Calu3 (cell line): ENCODE data around the gene CLOCK. TPM values are rescaled to one million over a fixed set of nuclear protein-coding genes. Genes with fewer than 3 reads are reported as not detected.

Experiments
- BruUV-seq: library from RNA; stranded (reverse); fragments of 400-500 nt; replicated peaks from 2 replicates; lab custom pipeline; 2021; lab: Mats Ljungman, UMichigan
- CTCF ChIA-PET: fragments of 300-600 bp; sonication (Branson Sonifier 250); formaldehyde crosslinking; loops from one replicate; lab custom pipeline; 2022; ENCODE audit warnings: antibody characterized with exemption; lab: Charles Lee
- DNase-seq: peaks from one replicate; pipeline ENCODE4 v3.0.0; 2022
- H3K27ac Mint-ChIP-seq: one replicate; pipeline ENCODE4 v1.8.0; 2022; ENCODE audit warnings: mixed read lengths; ENCODE audit not compliant: unreplicated experiment
- H3K27me3 Mint-ChIP-seq: one replicate; pipeline ENCODE4 v1.8.0; 2022; ENCODE audit warnings: mixed read lengths; ENCODE audit not compliant: unreplicated experiment
- H3K36me3 Mint-ChIP-seq: one replicate; pipeline ENCODE4 v1.8.0; 2022; ENCODE audit warnings: mild to moderate bottlenecking, moderate library complexity, mixed read lengths; ENCODE audit not compliant: insufficient read depth, unreplicated experiment
- H3K4me1 Mint-ChIP-seq: one replicate; pipeline ENCODE4 v1.8.0; 2022; ENCODE audit warnings: mild to moderate bottlenecking, low read depth, mixed read lengths; ENCODE audit not compliant: unreplicated experiment
- H3K4me3 Mint-ChIP-seq: one replicate; pipeline ENCODE4 v1.8.0; 2022; ENCODE audit warnings: mild to moderate bottlenecking, low read depth, moderate library complexity, mixed read lengths; ENCODE audit not compliant: unreplicated experiment
- H3K9me3 Mint-ChIP-seq: one replicate; pipeline ENCODE4 v1.8.0; 2022; ENCODE audit warnings: low read depth, mixed read lengths; ENCODE audit not compliant: unreplicated experiment
- intact Hi-C: fragments of 100-400 bp; cut with micrococcal nuclease; formaldehyde crosslinking; loops from one replicate; pipeline ENCODE4 v1.10.0; 2022; ENCODE audit not compliant: unreplicated experiment
- total RNA-seq: library from RNA; stranded (reverse); gene quantifications from 2 replicates; pipeline ENCODE4 v1.2.3, GENCODE V29; 2022
- TF ChIP-seq, protein P1 (sequence below): fragments of 200-600 bp; IDR thresholded peaks from one replicate; pipeline ENCODE4 v1.8.0; 2022; ENCODE audit warnings: antibody characterized with exemption; ENCODE audit not compliant: unreplicated experiment

The CLOCK gene
- total RNA-seq, 1 experiment from 2014 or later, result 16.2 TPM

- CTCF ChIA-PET, result no interaction called here
- H3K4me1 Mint-ChIP-seq, result peaks cover 11% of the 10 kb centered on the region
- H3K27me3 Mint-ChIP-seq, result no peaks in the 10 kb centered on the region
- H3K27ac Mint-ChIP-seq, result no peak overlapping the region
- no peak for DNase-seq
- no peaks in the 10 kb centered on the region for H3K36me3 Mint-ChIP-seq
- H3K9me3 Mint-ChIP-seq, result peaks cover 3% of the 10 kb centered on the region
- intact Hi-C loops, result no loop called here
- no peak overlapping the region for H3K4me3 Mint-ChIP-seq
- TF ChIP-seq, protein P1, sequence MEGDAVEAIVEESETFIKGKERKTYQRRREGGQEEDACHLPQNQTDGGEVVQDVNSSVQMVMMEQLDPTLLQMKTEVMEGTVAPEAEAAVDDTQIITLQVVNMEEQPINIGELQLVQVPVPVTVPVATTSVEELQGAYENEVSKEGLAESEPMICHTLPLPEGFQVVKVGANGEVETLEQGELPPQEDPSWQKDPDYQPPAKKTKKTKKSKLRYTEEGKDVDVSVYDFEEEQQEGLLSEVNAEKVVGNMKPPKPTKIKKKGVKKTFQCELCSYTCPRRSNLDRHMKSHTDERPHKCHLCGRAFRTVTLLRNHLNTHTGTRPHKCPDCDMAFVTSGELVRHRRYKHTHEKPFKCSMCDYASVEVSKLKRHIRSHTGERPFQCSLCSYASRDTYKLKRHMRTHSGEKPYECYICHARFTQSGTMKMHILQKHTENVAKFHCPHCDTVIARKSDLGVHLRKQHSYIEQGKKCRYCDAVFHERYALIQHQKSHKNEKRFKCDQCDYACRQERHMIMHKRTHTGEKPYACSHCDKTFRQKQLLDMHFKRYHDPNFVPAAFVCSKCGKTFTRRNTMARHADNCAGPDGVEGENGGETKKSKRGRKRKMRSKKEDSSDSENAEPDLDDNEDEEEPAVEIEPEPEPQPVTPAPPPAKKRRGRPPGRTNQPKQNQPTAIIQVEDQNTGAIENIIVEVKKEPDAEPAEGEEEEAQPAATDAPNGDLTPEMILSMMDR, result no peak
- no TSS peak for BruUV-seq
These were observed 47.2 kb downstream of the CLOCK start for GRCh38 chr4:55499495-55499894.

DNA sequence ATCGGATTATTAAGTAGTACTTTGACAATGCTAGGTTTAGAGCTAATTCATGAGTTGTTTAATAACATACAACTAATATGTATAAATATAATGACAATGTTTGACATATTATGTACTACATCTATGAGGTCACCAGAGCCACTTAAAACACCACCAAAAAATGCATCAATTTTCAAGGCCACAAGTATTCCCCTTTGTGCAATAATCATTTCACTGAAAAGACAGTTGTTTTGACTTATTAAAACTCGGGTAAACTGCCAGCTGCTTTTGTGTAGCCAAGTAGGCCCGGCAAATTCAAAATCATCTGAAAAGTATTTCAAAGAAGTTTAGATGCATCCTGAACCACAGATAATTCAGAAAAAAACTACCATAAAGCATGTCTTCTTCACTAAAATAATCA is 48.7 kb downstream of the CLOCK start:
- H3K27me3 Mint-ChIP-seq, result no peaks in the 10 kb centered on the region
- CTCF ChIA-PET, result no interaction called here
- no peak for DNase-seq

DNA sequence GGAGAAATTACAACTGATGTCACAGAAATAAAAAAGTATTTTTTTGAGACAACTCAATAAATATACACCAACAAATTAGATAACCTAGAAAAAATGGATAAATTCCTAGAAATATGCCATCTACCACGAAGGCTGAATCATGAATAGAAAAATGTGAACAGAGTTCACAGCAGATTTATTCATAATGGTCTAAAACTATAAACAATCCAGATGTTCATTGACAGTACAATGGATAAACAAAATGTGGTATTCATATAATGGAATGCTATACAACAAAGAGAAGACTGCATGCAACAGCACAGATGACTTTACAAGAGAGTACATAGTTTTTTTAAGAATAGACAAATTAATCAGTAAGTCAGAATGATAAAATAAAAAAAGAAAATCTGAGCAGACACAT is 55.2 kb downstream of the CLOCK start:
- DNase-seq, result no peak
- Mint-ChIP-seq H3K27me3 (no peaks in the 10 kb centered on the region), H3K27ac (no peak overlapping the region), H3K36me3 (no peaks in the 10 kb centered on the region), H3K4me1 (peaks cover 11% of the 10 kb centered on the region), H3K4me3 (no peak overlapping the region), H3K9me3 (peaks cover 3% of the 10 kb centered on the region)
- TF ChIP-seq, protein P1, result no peak
- no TSS peak for BruUV-seq
- intact Hi-C loops, result no loop called here
- CTCF ChIA-PET, result no interaction called here

More for the DNA sequence above, 48.7 kb downstream of the CLOCK start:
- H3K36me3 Mint-ChIP-seq, result no peaks in the 10 kb centered on the region
- no TSS peak for BruUV-seq
- TF ChIP-seq, protein P1, result no peak
- H3K4me1 Mint-ChIP-seq, result peaks cover 11% of the 10 kb centered on the region
- H3K4me3 Mint-ChIP-seq, result no peak overlapping the region
- H3K9me3 Mint-ChIP-seq, result peaks cover 3% of the 10 kb centered on the region
- no peak overlapping the region for H3K27ac Mint-ChIP-seq
- intact Hi-C loops, result no loop called here

DNA sequence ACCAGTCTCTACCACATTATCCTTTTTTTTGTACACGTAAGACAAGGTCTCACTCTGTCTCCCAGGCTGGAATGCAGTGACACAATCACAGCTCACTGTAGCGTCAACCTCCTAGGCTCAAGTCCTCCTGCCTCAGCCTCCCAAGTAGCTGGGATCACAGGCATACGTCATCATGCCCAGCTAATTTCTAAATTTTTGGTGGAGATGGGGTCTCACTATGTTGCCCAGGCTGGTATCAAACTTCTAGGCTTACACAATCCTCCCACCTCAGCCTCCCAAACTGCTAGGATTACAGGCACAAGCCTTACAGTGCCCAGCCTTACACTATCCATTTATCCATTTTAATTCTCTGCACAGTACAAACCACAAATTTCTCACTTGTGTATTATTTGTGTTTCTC is 58.0 kb downstream of the CLOCK start:
- H3K9me3 Mint-ChIP-seq, result no peaks in the 10 kb centered on the region
- TF ChIP-seq, protein P1, result no peak
- DNase-seq, result no peak
- no peak overlapping the region for H3K27ac Mint-ChIP-seq
- CTCF ChIA-PET, result no interaction called here
- BruUV-seq, result no TSS peak
- H3K4me3 Mint-ChIP-seq, result no peak overlapping the region
- no peaks in the 10 kb centered on the region for H3K27me3 Mint-ChIP-seq
- no peaks in the 10 kb centered on the region for H3K36me3 Mint-ChIP-seq
- intact Hi-C loops, result no loop called here
- H3K4me1 Mint-ChIP-seq, result no peaks in the 10 kb centered on the region
